Keratinocyte (primary cell): ENCODE results near the gene PARP2.

Experiments used
- CTCF ChIP-seq, 3 experiments: IDR thresholded peaks in 1 of 3; conservative IDR thresholded peaks in 1 of 3; optimal IDR thresholded peaks in 1 of 3; 2 replicates in 2 of 3; 3 replicates in 1 of 3; pipeline versions ENCODE3 to v1.5.1; 2011; ENCODE audit warnings: low read length in 3 of 3, mild to moderate bottlenecking in 3 of 3, moderate library complexity in 2 of 3, control low read depth in 1 of 3, inconsistent platforms in 1 of 3; ENCODE audit not compliant: insufficient read depth in 2 of 3; ENCODE audit errors: extremely low read depth in 1 of 3
- EZH2 ChIP-seq: IDR thresholded peaks from one replicate; pipeline ENCODE4 v1.6.1; 2012; ENCODE audit warnings: inconsistent platforms, mild to moderate bottlenecking, low read length, moderate library complexity

GRCh38 chr14:20328705-20329104 is 14.7 kb upstream of the PARP2 start:
- TF ChIP-seq CTCF (optimal IDR thresholded peaks at IDR 0.05 in 1 of 3, IDR thresholded peaks at IDR 0.05 in 1 of 3, conservative IDR thresholded peaks at IDR 0.05 in 1 of 3; ENCODE audit: extremely low read depth in 1 of 3, insufficient read depth in 2 of 3, low read length in 3 of 3) = no peak
- TF ChIP-seq EZH2 = no peak
